A204.1 (cell line): ENCODE measurements around the gene GALNTL6.
"Not testable (repeated sequence)": the region's sequence is repeated elsewhere in the genome, so short reads cannot be mapped to it uniquely, and the experiment has no call there.

Experiments
- FAIRE-seq: peaks from 2 replicates; lab custom pipeline; 2012; peaks lifted over from hg19 to GRCh38; lab: Jason Lieb, UNC

Gene GALNTL6

GRCh38 chr4:172760512-172760911 is 947.3 kb downstream of the GALNTL6 start:
- FAIRE-seq: no peak

GRCh38 chr4:172762895-172763294 is 949.7 kb downstream of the GALNTL6 start:
- FAIRE-seq: no peak

GRCh38 chr4:172770787-172771186 is 957.6 kb downstream of the GALNTL6 start:
- FAIRE-seq: no peak

- no peak for FAIRE-seq
These were observed 959.6 kb downstream of the GALNTL6 start for GRCh38 chr4:172772781-172773180.

- no peak for FAIRE-seq
These were observed 963.1 kb downstream of the GALNTL6 start for GRCh38 chr4:172776203-172776861.

- no peak for FAIRE-seq
These were observed 964.7 kb downstream of the GALNTL6 start for GRCh38 chr4:172777729-172778431.

GRCh38 chr4:172778583-172778982 is 965.4 kb downstream of the GALNTL6 start:
- no peak for FAIRE-seq

GRCh38 chr4:172780566-172781081 is 967.4 kb downstream of the GALNTL6 start:
- FAIRE-seq: no peak

GRCh38 chr4:172785613-172786012 is 972.4 kb downstream of the GALNTL6 start:
- FAIRE-seq: no peak

- FAIRE-seq: no peak
These were observed 973.0 kb downstream of the GALNTL6 start for GRCh38 chr4:172786039-172786792.

GRCh38 chr4:172787111-172787510 is 973.9 kb downstream of the GALNTL6 start:
- no peak for FAIRE-seq

- FAIRE-seq: no peak
These were observed 978.6 kb downstream of the GALNTL6 start for GRCh38 chr4:172791841-172792240.

- FAIRE-seq: no peak
These were observed 980.5 kb downstream of the GALNTL6 start for GRCh38 chr4:172793565-172794306.

- FAIRE-seq: no peak
These were observed 981.1 kb downstream of the GALNTL6 start for GRCh38 chr4:172794307-172794703.

GRCh38 chr4:172797281-172797680 is 984.1 kb downstream of the GALNTL6 start:
- not testable (repeated sequence) for FAIRE-seq

- FAIRE-seq: no peak
These were observed 988.8 kb downstream of the GALNTL6 start for GRCh38 chr4:172802032-172802431.

GRCh38 chr4:172806841-172807240 is 993.6 kb downstream of the GALNTL6 start:
- no peak for FAIRE-seq

GRCh38 chr4:172808196-172808595 is 995.0 kb downstream of the GALNTL6 start:
- no peak for FAIRE-seq

GRCh38 chr4:172809319-172809718 is 996.1 kb downstream of the GALNTL6 start:
- no peak for FAIRE-seq

GRCh38 chr4:172813359-172813923 is 1000.2 kb downstream of the GALNTL6 start:
- FAIRE-seq: no peak

- no peak for FAIRE-seq
These were observed 1002.4 kb downstream of the GALNTL6 start for GRCh38 chr4:172815499-172816164.
